Esophagus squamous epithelium (tissue), 4 donors: ENCODE measurements around the gene ENOPH1.

Experiments used
- CTCF ChIP-seq, 6 experiments: fragments of 450-650 bp in 4 of 6; fragments of 200-600 bp in 2 of 6; sonication (generic) in 2 of 6; IDR thresholded peaks; one replicate each; pipeline ENCODE4 v1.5.1; 2016 to 2019; ENCODE audit warnings: antibody characterized with exemption in 6 of 6, mild to moderate bottlenecking in 4 of 6, moderate library complexity in 4 of 6
- POLR2A ChIP-seq, 4 donors: fragments of 450-650 bp; IDR thresholded peaks; one replicate each; pipeline ENCODE4 v1.6.1; 2017; ENCODE audit warnings: antibody characterized with exemption in 4 of 4, mild to moderate bottlenecking in 4 of 4, moderate library complexity in 3 of 4

- TF ChIP-seq CTCF (IDR thresholded peaks at IDR 0.05) (no peak), POLR2A (IDR thresholded peaks at IDR 0.05) (no peak)
Measured at GRCh38 chr4:82508806-82509428, 78.5 kb downstream of the ENOPH1 start.
